Measurements from ENCODE around the gene ZNF142. TPM values are rescaled to one million over a fixed set of nuclear protein-coding genes. Genes with fewer than 3 reads are reported as not detected.
"Not testable (repeated sequence)": the region's sequence is repeated elsewhere in the genome, so short reads cannot be mapped to it uniquely, and the experiment has no call there.

ZNF142 gene
- total and polyA plus RNA-seq, 9 donors, result 7.0 to 33.9 (median 21.0) TPM

DNA sequence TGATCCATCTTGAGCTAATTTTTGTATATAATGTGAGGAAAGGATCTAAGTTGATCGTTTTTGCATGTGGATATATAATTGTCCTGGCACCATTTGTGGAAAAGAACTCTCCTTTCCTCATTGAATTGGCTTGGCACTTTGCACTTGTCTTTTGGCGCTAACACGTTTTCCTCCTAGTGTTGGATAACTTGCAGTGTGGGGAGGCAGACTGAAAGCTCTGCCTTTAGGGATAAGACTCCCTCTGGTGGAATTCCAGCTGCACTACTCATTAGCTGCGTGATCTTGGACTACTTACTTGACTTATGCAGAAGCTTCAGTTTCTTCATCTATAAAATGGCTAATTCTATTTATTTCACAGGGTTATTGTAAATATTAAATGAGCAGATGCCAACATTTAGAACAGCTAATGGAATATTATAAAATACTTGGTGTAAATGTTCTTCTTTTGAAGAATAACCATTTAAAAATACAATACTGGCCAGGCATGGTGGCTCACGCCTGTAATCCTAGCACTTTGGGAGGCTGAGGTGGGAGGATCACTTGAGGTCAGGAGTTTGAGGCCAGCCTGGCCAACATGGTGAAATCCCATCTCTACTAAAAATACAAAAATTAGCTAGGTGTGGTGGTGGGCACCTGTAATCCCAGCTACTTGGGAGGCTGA is 28.1 kb upstream of the ZNF142 start:
- TF ChIP-seq, protein P1, sequence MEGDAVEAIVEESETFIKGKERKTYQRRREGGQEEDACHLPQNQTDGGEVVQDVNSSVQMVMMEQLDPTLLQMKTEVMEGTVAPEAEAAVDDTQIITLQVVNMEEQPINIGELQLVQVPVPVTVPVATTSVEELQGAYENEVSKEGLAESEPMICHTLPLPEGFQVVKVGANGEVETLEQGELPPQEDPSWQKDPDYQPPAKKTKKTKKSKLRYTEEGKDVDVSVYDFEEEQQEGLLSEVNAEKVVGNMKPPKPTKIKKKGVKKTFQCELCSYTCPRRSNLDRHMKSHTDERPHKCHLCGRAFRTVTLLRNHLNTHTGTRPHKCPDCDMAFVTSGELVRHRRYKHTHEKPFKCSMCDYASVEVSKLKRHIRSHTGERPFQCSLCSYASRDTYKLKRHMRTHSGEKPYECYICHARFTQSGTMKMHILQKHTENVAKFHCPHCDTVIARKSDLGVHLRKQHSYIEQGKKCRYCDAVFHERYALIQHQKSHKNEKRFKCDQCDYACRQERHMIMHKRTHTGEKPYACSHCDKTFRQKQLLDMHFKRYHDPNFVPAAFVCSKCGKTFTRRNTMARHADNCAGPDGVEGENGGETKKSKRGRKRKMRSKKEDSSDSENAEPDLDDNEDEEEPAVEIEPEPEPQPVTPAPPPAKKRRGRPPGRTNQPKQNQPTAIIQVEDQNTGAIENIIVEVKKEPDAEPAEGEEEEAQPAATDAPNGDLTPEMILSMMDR (IDR thresholded peaks at IDR 0.05), result peak in 2 of 3 donors; percentile 43 to 48
- H3K27ac ChIP-seq; H3K4me3 ChIP-seq; H3K27me3 ChIP-seq; H3K9me3 ChIP-seq; H3K36me3 ChIP-seq; intact Hi-C loops (cut with DNase I); H3K4me1 ChIP-seq (ENCODE audit: insufficient read depth): not testable (repeated sequence)
- 26 to 27% (median 27%) methylated on average over 5 of the region's 5 CpGs for WGBS, 3 donors
- DNase-seq, result peak in 1 of 5 donors; percentile 36

DNA sequence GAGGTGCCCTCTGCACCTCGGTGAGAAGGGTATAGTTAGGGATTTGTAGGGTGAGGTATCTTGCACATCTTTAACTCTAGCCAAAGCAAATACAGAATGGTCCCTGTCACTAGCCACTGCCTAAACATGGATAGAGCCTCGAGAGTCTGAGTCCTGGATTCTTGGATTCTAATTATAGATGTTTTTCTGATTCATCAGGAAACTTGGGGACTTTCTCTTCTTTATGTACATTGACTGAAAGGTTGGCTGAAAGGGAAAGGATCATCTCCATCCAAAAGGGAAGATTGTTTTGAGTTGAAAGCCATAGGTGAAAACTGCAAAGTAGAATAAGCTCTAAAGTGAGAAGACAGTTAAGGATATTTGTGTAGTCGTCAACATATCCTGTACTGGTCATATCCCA is 20.6 kb upstream of the ZNF142 start:
- intact Hi-C loops (cut with DNase I), result no loop called here
- no peak overlapping the region for H3K27ac ChIP-seq
- H3K9me3 ChIP-seq, result no peaks in the 10 kb centered on the region
- TF ChIP-seq, protein P1 (IDR thresholded peaks at IDR 0.05), result no peak
- TF ChIP-seq EP300 (IDR thresholded peaks at IDR 0.05), result no peak
- no peak for TF ChIP-seq POLR2A (IDR thresholded peaks at IDR 0.05)
- H3K4me3 ChIP-seq, result no peak overlapping the region
- H3K4me1 ChIP-seq (ENCODE audit: insufficient read depth), result no peaks in the 10 kb centered on the region
- no peak for DNase-seq
- 67 to 82% (median 74%) methylated on average over 3 of the region's 3 CpGs for WGBS, 3 donors
- H3K36me3 ChIP-seq, result no peaks in the 10 kb centered on the region
- H3K27me3 ChIP-seq, result no peaks in the 10 kb centered on the region

DNA sequence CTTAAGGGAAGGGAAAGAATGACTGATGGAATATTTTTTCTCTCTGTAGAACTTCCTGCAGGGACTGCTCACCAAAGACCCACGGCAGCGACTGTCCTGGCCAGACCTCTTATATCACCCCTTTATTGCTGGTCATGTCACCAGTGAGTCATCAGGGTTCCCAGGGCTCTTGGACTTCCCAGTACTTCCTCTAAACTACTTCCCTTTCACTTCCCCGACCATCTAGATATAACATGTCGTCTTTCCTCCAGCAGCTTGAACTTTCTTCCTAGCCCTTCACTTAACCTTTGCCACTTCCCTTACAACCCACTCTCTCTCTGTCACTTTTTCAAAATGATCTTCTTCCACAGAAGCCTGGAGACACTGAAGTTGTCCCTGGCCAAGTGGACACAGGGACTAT is 19.7 kb upstream of the ZNF142 start:
- DNase-seq, result no peak
- WGBS, 3 donors, result 73 to 78% (median 75%) methylated on average over 4 of the region's 4 CpGs

DNA sequence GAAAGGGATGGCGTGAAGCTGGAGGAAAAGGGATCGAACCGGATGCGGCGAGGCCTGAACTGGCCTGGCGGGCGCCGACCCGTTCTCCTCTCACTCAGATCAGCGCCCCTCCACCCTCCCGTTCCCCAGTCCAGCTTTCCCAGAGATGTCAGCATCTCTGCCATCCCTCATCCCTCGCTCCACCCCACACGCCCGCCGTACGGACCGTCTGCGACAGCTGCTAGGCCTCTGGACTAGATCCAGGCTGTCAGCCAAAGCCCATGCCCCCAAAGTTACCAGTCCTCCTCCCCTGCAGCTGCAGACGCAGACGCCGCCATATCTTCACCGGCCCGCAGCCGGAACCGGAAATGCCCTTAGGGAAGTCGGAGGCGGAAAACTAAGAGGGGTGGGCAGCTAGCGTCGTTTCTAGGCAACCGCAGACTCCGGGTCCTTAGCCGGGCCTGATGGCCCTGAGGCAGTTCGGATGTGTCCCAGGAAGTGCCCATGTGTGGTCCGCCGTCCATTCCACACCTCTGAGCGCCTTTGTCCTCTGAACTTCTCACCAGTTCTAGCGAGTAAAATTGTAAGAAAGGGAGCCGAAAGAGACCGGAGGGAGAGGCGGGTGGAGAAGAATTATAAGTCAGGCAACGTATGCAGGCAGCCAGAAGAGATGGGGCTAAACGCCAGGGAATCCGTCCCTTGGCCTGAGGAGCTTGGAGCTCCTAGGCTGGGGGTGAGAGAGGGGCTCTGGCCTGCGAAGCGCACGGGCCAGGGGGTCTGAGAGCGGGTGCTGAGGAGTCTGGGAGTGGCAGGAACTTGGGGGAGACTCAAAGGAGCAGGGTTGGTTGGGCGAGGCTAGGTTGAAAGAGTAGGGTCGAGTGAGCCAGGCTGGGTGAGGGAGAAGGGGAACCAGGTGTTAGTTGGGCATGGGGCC is 12.5 kb upstream of the ZNF142 start, which contains the start of the genes RNF25 and STK36:
Gene RNF25, minus strand, starts transcription at position 349 of the 913 bp plus-strand sequence. Its CDS starts 32 bp downstream, at position 317.
Gene STK36, plus strand, starts transcription at position 433 of the 913 bp plus-strand sequence. CDS start 744 bp downstream, outside the sequence.
- H3K27me3 ChIP-seq, result no peaks in the 10 kb centered on the region
- peak; percentile 61 for TF ChIP-seq POLR2A (IDR thresholded peaks at IDR 0.05)
- TF ChIP-seq, protein P1 (IDR thresholded peaks at IDR 0.05), result no peak
- intact Hi-C loops (cut with DNase I), result no loop called here
- H3K9me3 ChIP-seq, result no peaks in the 10 kb centered on the region
- H3K4me1 ChIP-seq (ENCODE audit: insufficient read depth), result peaks cover 5% of the 10 kb centered on the region
- peak; percentile 84 to 90 (median 85) for DNase-seq
- peak within 1 kb of the TSS; percentile 82 for H3K4me3 ChIP-seq
- 0 to 1% (median 0%) methylated on average over 49 of the region's 49 CpGs for WGBS, 3 donors
- peak within 1 kb of the TSS in 1 of 2 donors; percentile 57 for H3K27ac ChIP-seq
- no peaks in the 10 kb centered on the region for H3K36me3 ChIP-seq

More for the DNA sequence above, 19.7 kb upstream of the ZNF142 start:
- intact Hi-C loops (cut with DNase I), result no loop called here
- Histone ChIP-seq H3K27me3 (no peaks in the 10 kb centered on the region), H3K4me1 (ENCODE audit: insufficient read depth) (no peaks in the 10 kb centered on the region), H3K27ac (no peak overlapping the region), H3K9me3 (no peaks in the 10 kb centered on the region), H3K4me3 (no peak overlapping the region), H3K36me3 (no peaks in the 10 kb centered on the region)
- TF ChIP-seq POLR2A (IDR thresholded peaks at IDR 0.05) (no peak), EP300 (IDR thresholded peaks at IDR 0.05) (no peak)
- TF ChIP-seq, protein P1 (IDR thresholded peaks at IDR 0.05), result no peak
